ENCODE data around the gene CCDC141.
"Not testable (repeated sequence)": the region's sequence is repeated elsewhere in the genome, so short reads cannot be mapped to it uniquely, and the experiment has no call there.

Gene CCDC141

DNA sequence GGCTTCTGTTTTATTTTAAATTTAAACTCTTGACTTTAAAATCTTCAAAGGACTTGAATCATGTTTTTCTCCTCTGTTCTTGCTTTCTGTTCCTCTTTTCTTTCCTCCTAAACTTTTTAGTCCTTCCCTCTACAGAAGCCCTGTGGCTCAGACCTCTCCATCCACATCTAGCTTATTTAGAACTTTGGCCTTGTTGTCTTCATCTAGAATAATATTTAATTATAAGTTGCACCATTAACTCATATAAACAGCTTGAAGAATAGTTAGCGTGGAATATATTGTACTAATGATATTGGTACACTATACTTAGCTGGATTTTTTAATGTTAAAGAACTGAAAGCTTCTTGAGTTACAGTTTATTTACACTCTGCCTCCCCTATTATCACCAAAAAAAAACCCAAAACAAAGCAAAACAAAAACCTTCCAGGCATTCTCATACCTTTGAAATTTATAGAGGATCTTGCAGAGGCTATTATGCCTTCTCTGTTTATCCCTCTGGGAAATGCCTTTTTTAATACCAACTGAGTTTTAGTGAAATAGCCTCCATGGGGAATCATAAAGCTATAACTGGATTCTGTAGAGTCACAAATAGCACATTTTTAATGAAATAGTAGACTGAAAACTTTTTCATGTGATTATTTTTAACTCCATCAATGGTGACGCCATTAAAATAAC, 9.2 kb upstream of the CCDC141 start:
- no peaks in the 10 kb centered on the region for H3K27me3 ChIP-seq (ENCODE audit: insufficient read depth, low read depth, severe bottlenecking)
- H3K9me3 ChIP-seq (ENCODE audit: severe bottlenecking), result no peaks in the 10 kb centered on the region
- H3K27ac ChIP-seq, result no peak overlapping the region
- H3K36me3 ChIP-seq, result no peaks in the 10 kb centered on the region
- DNase-seq, result no peak
- TF ChIP-seq, protein P1, sequence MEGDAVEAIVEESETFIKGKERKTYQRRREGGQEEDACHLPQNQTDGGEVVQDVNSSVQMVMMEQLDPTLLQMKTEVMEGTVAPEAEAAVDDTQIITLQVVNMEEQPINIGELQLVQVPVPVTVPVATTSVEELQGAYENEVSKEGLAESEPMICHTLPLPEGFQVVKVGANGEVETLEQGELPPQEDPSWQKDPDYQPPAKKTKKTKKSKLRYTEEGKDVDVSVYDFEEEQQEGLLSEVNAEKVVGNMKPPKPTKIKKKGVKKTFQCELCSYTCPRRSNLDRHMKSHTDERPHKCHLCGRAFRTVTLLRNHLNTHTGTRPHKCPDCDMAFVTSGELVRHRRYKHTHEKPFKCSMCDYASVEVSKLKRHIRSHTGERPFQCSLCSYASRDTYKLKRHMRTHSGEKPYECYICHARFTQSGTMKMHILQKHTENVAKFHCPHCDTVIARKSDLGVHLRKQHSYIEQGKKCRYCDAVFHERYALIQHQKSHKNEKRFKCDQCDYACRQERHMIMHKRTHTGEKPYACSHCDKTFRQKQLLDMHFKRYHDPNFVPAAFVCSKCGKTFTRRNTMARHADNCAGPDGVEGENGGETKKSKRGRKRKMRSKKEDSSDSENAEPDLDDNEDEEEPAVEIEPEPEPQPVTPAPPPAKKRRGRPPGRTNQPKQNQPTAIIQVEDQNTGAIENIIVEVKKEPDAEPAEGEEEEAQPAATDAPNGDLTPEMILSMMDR (IDR thresholded peaks at IDR 0.05; ENCODE audit: low read depth, low read length), result no peak
- H3K4me3 ChIP-seq (ENCODE audit: low read depth, low read length), result no peak overlapping the region

DNA sequence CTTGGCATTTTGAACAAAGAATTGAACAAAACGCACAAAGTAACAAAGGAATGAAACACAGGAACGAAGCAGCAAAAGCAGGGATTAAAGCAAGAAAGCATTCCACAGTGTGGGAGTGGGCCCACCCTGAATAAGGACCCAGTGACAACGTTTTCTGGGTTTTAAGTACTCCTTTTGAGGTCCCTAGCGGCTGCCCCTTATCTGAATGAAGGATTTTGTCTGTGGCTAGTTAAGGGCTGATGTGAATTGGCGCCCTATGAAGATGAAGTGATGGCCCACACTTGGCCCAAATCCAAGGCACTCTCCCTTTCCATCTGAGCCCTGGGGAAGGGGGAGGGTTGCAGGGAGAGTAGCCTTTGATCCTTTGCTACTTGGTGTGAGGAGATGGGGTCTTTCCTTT, 7.8 kb upstream of the CCDC141 start:
- TF ChIP-seq, protein P1 (IDR thresholded peaks at IDR 0.05; ENCODE audit: low read depth, low read length), result no peak
- no peak for DNase-seq
- H3K27ac ChIP-seq, result no peak overlapping the region; the same call in 1 of the 2 replicates

DNA sequence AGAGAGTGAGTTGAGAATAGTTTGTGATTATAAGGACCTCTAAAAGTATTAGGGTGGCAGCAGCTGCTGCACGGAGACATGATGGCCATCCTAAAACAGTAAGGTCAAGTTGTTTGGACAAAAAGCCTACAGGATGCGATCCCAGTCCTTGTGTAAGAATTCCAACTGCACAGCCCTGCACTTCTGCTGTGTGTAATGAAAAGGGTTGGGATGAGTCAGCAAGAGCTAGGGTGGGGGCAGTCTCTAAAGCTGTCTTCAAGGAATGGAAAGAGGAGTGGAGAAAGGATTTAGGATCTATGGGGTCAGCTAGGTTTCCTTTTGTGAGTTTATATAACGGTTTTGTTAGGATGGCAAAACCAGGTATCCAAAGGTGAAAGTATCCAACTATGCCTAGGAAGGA, 3.6 kb upstream of the CCDC141 start:
- H3K27ac ChIP-seq; H3K27me3 ChIP-seq (ENCODE audit: insufficient read depth, low read depth, severe bottlenecking); H3K4me3 ChIP-seq (ENCODE audit: low read depth, low read length); H3K36me3 ChIP-seq; DNase-seq; H3K9me3 ChIP-seq (ENCODE audit: severe bottlenecking): not testable (repeated sequence)

More for the DNA sequence above, 7.8 kb upstream of the CCDC141 start:
- no peaks in the 10 kb centered on the region for H3K36me3 ChIP-seq
- no peaks in the 10 kb centered on the region for H3K9me3 ChIP-seq (ENCODE audit: severe bottlenecking)
- no peak overlapping the region for H3K4me3 ChIP-seq (ENCODE audit: low read depth, low read length)
- H3K27me3 ChIP-seq (ENCODE audit: insufficient read depth, low read depth, severe bottlenecking), result no peaks in the 10 kb centered on the region

DNA sequence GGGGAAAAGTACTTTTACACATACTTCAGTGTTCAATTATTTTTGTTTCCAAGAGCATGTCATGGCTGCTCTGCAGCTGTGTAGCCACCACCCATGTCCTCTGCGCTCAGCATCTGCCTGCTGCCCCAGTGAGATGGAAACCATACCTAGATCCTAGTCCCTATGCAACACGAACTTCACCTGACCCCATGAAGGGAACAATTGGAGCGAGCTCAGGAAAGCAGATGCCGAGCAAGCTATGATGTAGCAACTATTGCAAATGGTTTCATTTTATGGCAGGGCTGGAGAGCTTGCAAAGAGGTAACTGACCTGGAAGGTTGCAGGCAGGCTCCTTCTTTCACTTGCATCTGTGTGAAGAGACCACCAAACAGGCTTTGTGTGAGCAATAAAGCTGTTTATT, 1.3 kb upstream of the CCDC141 start:
- TF ChIP-seq, protein P1 (IDR thresholded peaks at IDR 0.05; ENCODE audit: low read depth, low read length), result no peak
- no peaks in the 10 kb centered on the region for H3K9me3 ChIP-seq (ENCODE audit: severe bottlenecking)
- no peak overlapping the region for H3K4me3 ChIP-seq (ENCODE audit: low read depth, low read length)
- DNase-seq, result no peak
- H3K27me3 ChIP-seq (ENCODE audit: insufficient read depth, low read depth, severe bottlenecking), result no peaks in the 10 kb centered on the region
- H3K36me3 ChIP-seq, result no peaks in the 10 kb centered on the region
- no peak overlapping the region; the same call in 1 of the 2 replicates for H3K27ac ChIP-seq

DNA sequence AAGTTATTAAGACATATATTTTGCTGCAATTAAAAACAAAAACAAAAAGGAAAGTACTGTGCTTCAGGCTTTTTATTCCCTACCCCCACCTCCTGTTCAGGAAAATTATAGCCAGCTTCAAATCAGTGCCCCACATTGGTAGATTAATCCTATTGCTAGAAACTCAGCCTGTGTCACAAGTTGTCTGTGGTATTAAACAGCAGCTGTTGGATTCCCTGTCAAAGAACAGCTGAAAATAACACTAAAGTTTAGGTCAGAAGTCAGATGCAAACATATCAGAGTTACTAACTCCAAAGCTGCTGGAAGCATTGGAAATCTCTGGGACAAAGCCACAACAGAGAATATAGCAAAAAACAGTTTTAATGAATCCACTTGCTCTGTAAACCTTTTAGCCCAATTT, 818 bp upstream of the CCDC141 start:
- Histone ChIP-seq H3K27me3 (ENCODE audit: insufficient read depth, low read depth, severe bottlenecking) (no peaks in the 10 kb centered on the region), H3K27ac (peak overlapping the region; percentile 30), H3K9me3 (ENCODE audit: severe bottlenecking) (no peaks in the 10 kb centered on the region), H3K4me3 (ENCODE audit: low read depth, low read length) (peak overlapping the region; percentile 14; the same call in 1 of the 2 replicates), H3K36me3 (no peaks in the 10 kb centered on the region)
- TF ChIP-seq, protein P1 (IDR thresholded peaks at IDR 0.05; ENCODE audit: low read depth, low read length), result no peak
- DNase-seq, result no peak

DNA sequence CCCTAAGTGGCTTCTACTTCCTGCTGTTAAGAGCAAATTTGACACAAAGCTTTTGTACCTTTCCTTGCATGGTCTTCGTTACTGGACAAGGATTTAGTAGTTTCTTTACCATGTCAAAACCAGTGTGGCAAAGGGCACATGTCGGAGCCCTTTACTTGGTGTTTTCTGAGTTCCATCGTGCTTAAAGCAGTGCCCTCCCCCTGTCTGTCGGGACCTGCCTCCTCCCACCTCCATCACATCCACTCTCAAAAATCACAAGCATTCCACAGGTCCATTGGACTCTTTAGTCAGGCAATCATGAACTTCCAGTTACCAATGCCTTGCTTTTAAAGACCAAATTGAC, 763 bp downstream of the CCDC141 start:
- no peak overlapping the region for H3K27ac ChIP-seq
- no peaks in the 10 kb centered on the region for H3K27me3 ChIP-seq (ENCODE audit: insufficient read depth, low read depth, severe bottlenecking)
- no peak overlapping the region for H3K4me3 ChIP-seq (ENCODE audit: low read depth, low read length)
- no peaks in the 10 kb centered on the region for H3K9me3 ChIP-seq (ENCODE audit: severe bottlenecking)
- TF ChIP-seq, protein P1 (IDR thresholded peaks at IDR 0.05; ENCODE audit: low read depth, low read length), result no peak
- DNase-seq, result no peak
- H3K36me3 ChIP-seq, result no peaks in the 10 kb centered on the region

Data from WERI-Rb-1 (cell line).